Endothelial cell of umbilical vein (primary cell): ENCODE results near the gene ZDHHC16. TPM values are rescaled to one million over a fixed set of nuclear protein-coding genes. Genes with fewer than 3 reads are reported as not detected.

ENCODE experiments used
- BruUV-seq: library from RNA; stranded (reverse); fragments of 400-500 nt; replicated peaks from 2 replicates; lab custom pipeline; 2021; lab: Mats Ljungman, UMichigan
- CTCF ChIA-PET: fragments of 300-600, 350-600 bp; sonication (Branson Sonifier 250); formaldehyde crosslinking; loops from one replicate; lab custom pipeline; 2021; ENCODE audit warnings: antibody characterized with exemption, inconsistent platforms; lab: Charles Lee
- POLR2A ChIA-PET: fragments of 300-600, 350-600 bp; sonication (Branson Sonifier 250); formaldehyde crosslinking; loops from one replicate; lab custom pipeline; 2021; ENCODE audit warnings: antibody characterized with exemption, inconsistent platforms; lab: Charles Lee
- DNase-seq: peaks from one replicate; pipeline ENCODE4 v3.0.0-alpha.2; 2011; ENCODE audit warnings: low read depth, low spot score
- FAIRE-seq: peaks from 2 replicates; lab custom pipeline; 2011; peaks lifted over from hg19 to GRCh38; lab: Jason Lieb, UNC
- H2AFZ ChIP-seq: 2 replicates; pipeline ENCODE4 v1.6.0; 2012; ENCODE audit warnings: low read depth, low read length, control low read depth, inconsistent platforms
- H3K27ac ChIP-seq: 2 replicates; pipeline ENCODE4 v1.5.1; 2011; ENCODE audit warnings: low read depth, mild to moderate bottlenecking, control low read depth, low read length, moderate library complexity; ENCODE audit not compliant: insufficient read depth
- H3K27me3 ChIP-seq, 2 experiments: 2 replicates each; pipeline versions ENCODE4 v1.6.0 to v1.6.1; 2011; ENCODE audit warnings: low read length in 2 of 2, mixed read lengths in 1 of 2; ENCODE audit not compliant: control insufficient read depth in 2 of 2, insufficient read depth in 2 of 2
- H3K36me3 ChIP-seq, 2 experiments: 2 replicates in 1 of 2; 3 replicates in 1 of 2; pipeline ENCODE4 v1.5.1; 2011; ENCODE audit warnings: low read length in 2 of 2, mild to moderate bottlenecking in 1 of 2, moderate library complexity in 1 of 2; ENCODE audit not compliant: control insufficient read depth in 2 of 2, insufficient read depth in 2 of 2; ENCODE audit errors: extremely low read depth in 1 of 2
- H3K4me1 ChIP-seq: 3 replicates; pipeline ENCODE4 v1.5.1; 2011; ENCODE audit warnings: mild to moderate bottlenecking, low read length; ENCODE audit not compliant: control insufficient read depth, insufficient read depth; ENCODE audit errors: extremely low read depth
- H3K4me2 ChIP-seq: 2 replicates; pipeline ENCODE4 v1.6.1; 2011; ENCODE audit warnings: low read length, control low read depth, mixed read lengths; ENCODE audit not compliant: insufficient read depth
- H3K4me3 ChIP-seq, 3 experiments: fragments of 200-600 bp in 1 of 3; sonication (generic), shearing (Covaris generic) in 1 of 3; replicated peaks in 1 of 3; 2 replicates each; pipeline ENCODE4 v1.5.1; 2011 to 2016; ENCODE audit warnings: control low read depth in 3 of 3, low read length in 3 of 3, mild to moderate bottlenecking in 2 of 3, inconsistent platforms in 1 of 3, low read depth in 1 of 3, moderate library complexity in 1 of 3; ENCODE audit not compliant: insufficient read depth in 1 of 3
- H3K79me2 ChIP-seq: 2 replicates; pipeline ENCODE4 v1.6.0; 2012; ENCODE audit warnings: low read length, inconsistent platforms; ENCODE audit not compliant: control insufficient read depth, insufficient read depth
- H3K9ac ChIP-seq: replicated peaks from 2 replicates; pipeline ENCODE3; 2011; ENCODE audit warnings: low read length, control low read depth; ENCODE audit not compliant: insufficient read depth; ENCODE audit errors: extremely low read depth
- H3K9me1 ChIP-seq: replicated peaks from 3 replicates; pipeline ENCODE4 v1.6.0; 2011; ENCODE audit warnings: mild to moderate bottlenecking, low read length; ENCODE audit not compliant: control insufficient read depth, insufficient read depth; ENCODE audit errors: extremely low read depth
- H3K9me3 ChIP-seq: replicated peaks from 2 replicates; pipeline ENCODE4 v1.5.1; 2012; ENCODE audit warnings: low read length, inconsistent platforms; ENCODE audit not compliant: control insufficient read depth, insufficient read depth
- H4K20me1 ChIP-seq: replicated peaks from 2 replicates; pipeline ENCODE3; 2011; ENCODE audit warnings: mild to moderate bottlenecking, low read length; ENCODE audit not compliant: control insufficient read depth, insufficient read depth; ENCODE audit errors: extremely low read depth
- CTCF ChIP-seq, 2 donors: IDR thresholded peaks; 1 replicate in 1 of 2; 2 replicates in 1 of 2; pipeline ENCODE4 v1.5.1; 2011; ENCODE audit warnings: low read length in 2 of 2, mild to moderate bottlenecking in 2 of 2, moderate library complexity in 2 of 2, control low read depth in 1 of 2, inconsistent platforms in 1 of 2, low read depth in 1 of 2; ENCODE audit not compliant: insufficient read depth in 1 of 2; ENCODE audit errors: extremely low read depth in 1 of 2
- EZH2 ChIP-seq: IDR thresholded peaks from 2 replicates; pipeline ENCODE4 v1.6.1; 2012; ENCODE audit warnings: borderline replicate concordance, low read depth, mild to moderate bottlenecking, moderate library complexity, low read length, inconsistent platforms; ENCODE audit not compliant: severe bottlenecking
- FOS ChIP-seq: IDR thresholded peaks from 2 replicates; pipeline ENCODE4 v1.6.1; 2011; ENCODE audit warnings: mild to moderate bottlenecking, low read length, moderate library complexity, borderline replicate concordance; ENCODE audit not compliant: insufficient read depth
- GATA2 ChIP-seq: IDR thresholded peaks from 2 replicates; pipeline ENCODE4 v1.7.0; 2011; ENCODE audit warnings: low read depth, mild to moderate bottlenecking, moderate library complexity, mixed read lengths, low read length; ENCODE audit not compliant: insufficient read length, insufficient read depth
- JUN ChIP-seq: IDR thresholded peaks from 2 replicates; pipeline ENCODE4 v1.6.1; 2011; ENCODE audit warnings: borderline replicate concordance, low read depth; ENCODE audit not compliant: insufficient read length, insufficient read depth
- MAX ChIP-seq: IDR thresholded peaks from 2 replicates; pipeline ENCODE4 v1.6.1; 2011; ENCODE audit not compliant: insufficient read depth, insufficient read length
- MYC ChIP-seq: IDR thresholded peaks from one replicate; pipeline ENCODE4 v1.6.1; 2011; ENCODE audit warnings: mild to moderate bottlenecking, low read depth, low read length
- POLR2A ChIP-seq: IDR thresholded peaks from 2 replicates; pipeline ENCODE4 v1.6.1; 2012; ENCODE audit warnings: low read depth, mild to moderate bottlenecking, control low read depth, low read length
- POLR2AphosphoS5 ChIP-seq: IDR thresholded peaks from 2 replicates; pipeline ENCODE4 v1.6.1; 2012; ENCODE audit warnings: low read depth, mild to moderate bottlenecking, control low read depth, low read length, moderate library complexity; ENCODE audit not compliant: insufficient read depth
- dilution Hi-C: fragments of 300-500 bp; cut with MboI; formaldehyde crosslinking; loops from one replicate; pipeline ENCODE4 v1.15.0; 2019; ENCODE audit warnings: low sequenced_read_pairs; ENCODE audit not compliant: extremely low pct_ligation_motif_present
- intact Hi-C: fragments of 100-400 bp; cut with micrococcal nuclease; formaldehyde crosslinking; loops from one replicate; pipeline ENCODE4 v1.10.0; 2022
- polyA plus RNA-seq, 4 experiments: library from polyadenylated mRNA; depleted of rRNA in 3 of 4; stranded (reverse) in 3 of 4; unstranded in 1 of 4; fragments of >200 nt; gene quantifications; 2 replicates each; pipeline versions ENCODE4 v1.2.1 to v1.2.3, GENCODE V29; 2011 to 2012; ENCODE audit warnings: missing spikeins in 1 of 4
- total RNA-seq: library from RNA; stranded (reverse); gene quantifications from 2 replicates; pipeline ENCODE4 v1.2.3, GENCODE V29; 2021

The ZDHHC16 gene
- total and polyA plus RNA-seq, 2 donors (not counting 3 experiments of a cell fraction or from before 2014, with no cell fraction given) = 52.0 to 125 TPM

- no TSS peak for BruUV-seq
- H3K79me2 ChIP-seq = peaks cover 84% of the 10 kb centered on the region
- no peaks in the 10 kb centered on the region for H3K27me3 ChIP-seq
- DNase-seq (peak; percentile 15), FAIRE-seq (no peak)
- peaks cover 21% of the 10 kb centered on the region for H3K4me1 ChIP-seq
- no peak overlapping the region for H3K27ac ChIP-seq
- no peak overlapping the region for H3K4me2 ChIP-seq
- no peaks in the 10 kb centered on the region for H3K9me3 ChIP-seq
- TF ChIP-seq GATA2 = no peak
- TF ChIP-seq POLR2A = no peak
- no peak for TF ChIP-seq MAX
- TF ChIP-seq POLR2AphosphoS5 = no peak
- no peak for TF ChIP-seq MYC
- no peak for TF ChIP-seq JUN
- no peak for TF ChIP-seq CTCF (IDR thresholded peaks at IDR 0.05; ENCODE audit: extremely low read depth in 1 of 2, insufficient read depth in 1 of 2, low read depth in 1 of 2, low read length in 2 of 2)
- TF ChIP-seq EZH2 = no peak
- TF ChIP-seq FOS = no peak
- H3K36me3 ChIP-seq = no peaks in the 10 kb centered on the region
- H3K4me3 ChIP-seq = no peak overlapping the region
- H3K9ac ChIP-seq = no peak overlapping the region
- no peaks in the 10 kb centered on the region for H3K9me1 ChIP-seq
- H4K20me1 ChIP-seq = peaks cover 2% of the 10 kb centered on the region
- no peak overlapping the region for H2AFZ ChIP-seq
- intact Hi-C loops (loop anchor here (10.0 kb wide), 1 partner anchor 241 kb away; the partner anchor contains the start of gene ZFYVE27), dilution Hi-C loops (no loop called here)
- ChIA-PET POLR2A (no interaction called here), CTCF (interaction anchor here (0.7 to 2.0 kb wide), 3 partner anchors 11 to 59 kb away, joined by 3 to 12 read pairs (median 3); no protein-coding TSS in a partner anchor)
Measured at GRCh38 chr10:97494151-97494550, 48.2 kb downstream of the ZDHHC16 start.
